RPMI7951 (cell line): ENCODE measurements around the gene TTLL11. TPM values are rescaled to one million over a fixed set of nuclear protein-coding genes. Genes with fewer than 3 reads are reported as not detected.
A peak's percentile ranks its signal among the peaks of the same experiment; 100 is the strongest.

Source experiments
- DNase-seq: peaks from one replicate; pipeline ENCODE4 v3.0.0-alpha.2; 2012; ENCODE audit warnings: low read depth
- total RNA-seq: library from RNA; depleted of rRNA; stranded (reverse); fragments of >200 nt; shearing (Covaris generic); gene quantifications from 2 replicates; pipeline ENCODE4 v1.2.3, GENCODE V29; 2014; rRNA removed

Gene TTLL11, protein sequence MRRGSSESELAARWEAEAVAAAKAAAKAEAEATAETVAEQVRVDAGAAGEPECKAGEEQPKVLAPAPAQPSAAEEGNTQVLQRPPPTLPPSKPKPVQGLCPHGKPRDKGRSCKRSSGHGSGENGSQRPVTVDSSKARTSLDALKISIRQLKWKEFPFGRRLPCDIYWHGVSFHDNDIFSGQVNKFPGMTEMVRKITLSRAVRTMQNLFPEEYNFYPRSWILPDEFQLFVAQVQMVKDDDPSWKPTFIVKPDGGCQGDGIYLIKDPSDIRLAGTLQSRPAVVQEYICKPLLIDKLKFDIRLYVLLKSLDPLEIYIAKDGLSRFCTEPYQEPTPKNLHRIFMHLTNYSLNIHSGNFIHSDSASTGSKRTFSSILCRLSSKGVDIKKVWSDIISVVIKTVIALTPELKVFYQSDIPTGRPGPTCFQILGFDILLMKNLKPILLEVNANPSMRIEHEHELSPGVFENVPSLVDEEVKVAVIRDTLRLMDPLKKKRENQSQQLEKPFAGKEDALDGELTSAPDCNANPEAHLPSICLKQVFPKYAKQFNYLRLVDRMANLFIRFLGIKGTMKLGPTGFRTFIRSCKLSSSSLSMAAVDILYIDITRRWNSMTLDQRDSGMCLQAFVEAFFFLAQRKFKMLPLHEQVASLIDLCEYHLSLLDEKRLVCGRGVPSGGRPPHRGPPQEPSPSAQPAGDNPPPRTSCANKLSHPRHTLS
- total RNA-seq = 0.60 and 2.0 TPM in 2 replicates

GRCh38 chr9:122092611-122093506 lies at the start of gene TTLL11:
Gene TTLL11, minus strand, starts transcription at chr9:122093308. Its CDS starts 160 bp downstream, at chr9:122093148.
- peak; percentile 90 for DNase-seq

DNA sequence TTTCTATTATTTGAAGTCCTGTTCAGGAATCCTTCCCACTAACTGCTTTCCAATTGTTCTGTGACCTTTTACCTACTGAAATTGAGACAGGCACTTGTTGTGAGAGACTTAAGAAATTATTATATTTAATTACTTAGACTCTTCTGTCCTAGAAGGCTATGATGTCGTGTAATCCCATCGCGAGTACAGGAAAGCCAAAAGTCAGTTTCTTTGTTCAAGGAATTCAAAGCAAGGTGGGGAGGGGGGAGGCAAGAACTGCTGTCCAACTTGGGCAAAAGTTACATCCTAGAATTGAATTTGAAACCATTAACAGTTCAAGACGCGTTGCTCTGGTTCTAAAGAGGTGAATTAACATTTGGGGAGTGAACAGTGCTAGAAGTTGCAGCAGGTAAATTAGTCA lies 48.6 kb upstream of the TTLL11 start:
- no peak for DNase-seq

GRCh38 chr9:122140368-122141193 lies 47.5 kb upstream of the TTLL11 start:
- no peak for DNase-seq

GRCh38 chr9:122138560-122139268 lies 45.6 kb upstream of the TTLL11 start:
- DNase-seq = no peak

- DNase-seq = no peak
These were observed 42.4 kb upstream of the TTLL11 start for GRCh38 chr9:122135529-122135859.

- no peak for DNase-seq
These were observed 41.9 kb upstream of the TTLL11 start for GRCh38 chr9:122134822-122135528.

- no peak for DNase-seq
These were observed 41.0 kb upstream of the TTLL11 start for GRCh38 chr9:122133984-122134535.

GRCh38 chr9:122133263-122133983 lies 40.3 kb upstream of the TTLL11 start:
- no peak for DNase-seq

DNA sequence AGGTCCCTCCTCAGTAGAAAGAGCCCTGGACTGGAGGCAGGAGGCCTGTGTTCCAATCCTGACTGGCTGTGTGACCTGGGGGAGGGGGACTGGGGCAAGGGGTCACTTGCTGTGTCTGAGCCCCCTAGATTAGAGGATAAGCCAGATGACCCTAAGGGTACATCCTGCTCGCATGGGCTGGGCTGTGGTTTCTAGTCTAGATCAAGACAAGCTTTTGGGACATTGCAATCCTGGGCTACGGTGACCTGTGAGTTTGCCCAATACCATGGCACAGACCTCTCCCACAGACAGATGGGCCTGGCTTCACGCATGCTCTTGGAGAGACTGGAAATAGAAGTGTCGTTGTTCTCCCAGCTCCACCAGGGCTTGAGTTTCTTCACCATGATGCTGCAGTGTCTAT lies 39.4 kb upstream of the TTLL11 start:
- no peak for DNase-seq

- DNase-seq = no peak
These were observed 38.4 kb upstream of the TTLL11 start for GRCh38 chr9:122131401-122132001.

DNA sequence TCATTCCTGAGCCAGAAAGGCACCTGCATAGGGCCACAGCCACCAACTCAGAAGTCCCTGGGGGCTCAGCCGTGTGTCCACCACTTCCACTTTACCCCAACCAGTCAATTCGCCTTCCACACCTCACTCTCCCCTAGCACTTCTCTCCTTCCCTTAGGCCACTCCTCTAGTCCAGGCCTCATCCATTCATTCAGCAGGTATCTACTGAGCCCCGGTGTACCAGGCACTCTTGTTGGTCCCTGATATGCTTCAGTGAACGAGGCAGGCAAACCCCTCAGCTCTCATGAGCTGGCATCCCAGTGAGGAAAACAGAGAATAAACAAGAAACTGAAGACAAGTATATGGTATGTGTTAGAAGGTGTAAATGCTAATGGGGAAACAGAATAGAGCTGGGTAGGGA lies 37.7 kb upstream of the TTLL11 start:
- no peak for DNase-seq

- no peak for DNase-seq
These were observed 36.9 kb upstream of the TTLL11 start for GRCh38 chr9:122129969-122130368.

DNA sequence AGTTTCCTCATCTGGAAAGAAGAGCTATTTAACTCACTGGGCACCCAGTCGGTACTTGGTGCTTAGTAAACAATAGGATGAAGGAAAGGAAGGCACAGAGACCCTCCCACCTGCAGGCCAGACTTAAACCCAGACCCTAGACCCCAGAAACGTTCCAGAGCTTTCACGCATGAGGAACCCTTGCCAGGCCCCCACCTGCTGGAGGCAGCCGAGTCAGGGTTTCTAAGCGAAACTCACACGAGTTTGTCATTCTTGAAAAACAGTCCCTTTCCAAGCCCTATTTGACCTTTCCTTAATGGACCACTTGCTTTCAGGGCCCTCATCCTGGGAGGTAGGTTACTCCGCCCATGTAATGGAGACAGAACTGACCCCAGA lies 35.8 kb upstream of the TTLL11 start:
- DNase-seq = no peak

- no peak for DNase-seq
These were observed 35.2 kb upstream of the TTLL11 start for GRCh38 chr9:122128007-122128968.

- DNase-seq = no peak
These were observed 34.3 kb upstream of the TTLL11 start for GRCh38 chr9:122127396-122127798.

DNA sequence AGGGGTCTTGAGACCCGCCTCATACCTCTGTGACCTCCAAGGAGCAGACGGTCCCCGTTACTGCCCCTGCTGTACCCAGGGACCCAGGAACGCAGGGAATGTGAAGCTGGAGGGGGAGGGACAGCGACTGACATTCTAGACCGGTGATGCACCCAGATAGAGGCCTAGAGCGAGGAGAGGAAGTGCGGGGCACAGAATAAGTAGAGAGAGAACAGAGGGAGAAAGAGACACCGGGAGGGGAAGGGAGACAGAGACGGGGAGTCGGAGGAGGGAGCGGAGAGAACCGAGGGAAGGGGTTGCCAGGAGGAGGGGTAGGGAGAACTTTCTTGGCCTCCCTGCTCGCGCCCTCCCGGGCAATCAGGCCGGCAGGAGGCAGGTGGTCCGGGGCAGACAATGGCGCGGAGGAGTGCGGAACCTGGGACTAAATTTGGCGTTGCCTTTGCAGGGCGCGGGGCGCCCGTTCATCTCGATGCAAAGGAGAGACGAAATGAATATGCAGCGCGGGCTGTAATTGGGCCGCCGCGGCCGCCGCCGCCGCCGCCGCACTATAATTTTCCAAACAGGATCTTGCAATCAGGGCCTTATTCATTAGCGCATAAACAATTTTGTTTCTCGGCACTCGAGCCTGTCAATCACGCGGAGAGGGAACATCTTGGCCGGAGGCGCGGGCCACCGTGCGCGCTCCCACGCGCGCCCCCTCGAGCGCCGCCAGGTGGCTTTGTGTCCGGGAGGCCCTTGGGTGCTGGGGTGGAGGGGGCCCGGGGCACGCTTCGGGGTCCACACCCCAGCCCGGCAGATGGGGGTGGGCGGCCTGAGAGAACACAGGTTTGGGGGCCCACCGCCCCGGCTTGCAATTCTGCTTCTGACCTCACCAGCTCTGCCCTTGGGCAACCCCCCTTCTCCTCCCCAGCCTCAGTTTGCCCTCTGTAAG lies 33.5 kb upstream of the TTLL11 start:
- no peak for DNase-seq
